GM15510 (cell line): ENCODE measurements around the gene SIRPA.

Source experiments
- POLR2A ChIP-seq: IDR thresholded peaks from 3 replicates; pipeline ENCODE4 v1.6.1; 2011; ENCODE audit warnings: borderline replicate concordance; ENCODE audit not compliant: insufficient read length; ENCODE audit errors: extremely low read depth

SIRPA gene

DNA sequence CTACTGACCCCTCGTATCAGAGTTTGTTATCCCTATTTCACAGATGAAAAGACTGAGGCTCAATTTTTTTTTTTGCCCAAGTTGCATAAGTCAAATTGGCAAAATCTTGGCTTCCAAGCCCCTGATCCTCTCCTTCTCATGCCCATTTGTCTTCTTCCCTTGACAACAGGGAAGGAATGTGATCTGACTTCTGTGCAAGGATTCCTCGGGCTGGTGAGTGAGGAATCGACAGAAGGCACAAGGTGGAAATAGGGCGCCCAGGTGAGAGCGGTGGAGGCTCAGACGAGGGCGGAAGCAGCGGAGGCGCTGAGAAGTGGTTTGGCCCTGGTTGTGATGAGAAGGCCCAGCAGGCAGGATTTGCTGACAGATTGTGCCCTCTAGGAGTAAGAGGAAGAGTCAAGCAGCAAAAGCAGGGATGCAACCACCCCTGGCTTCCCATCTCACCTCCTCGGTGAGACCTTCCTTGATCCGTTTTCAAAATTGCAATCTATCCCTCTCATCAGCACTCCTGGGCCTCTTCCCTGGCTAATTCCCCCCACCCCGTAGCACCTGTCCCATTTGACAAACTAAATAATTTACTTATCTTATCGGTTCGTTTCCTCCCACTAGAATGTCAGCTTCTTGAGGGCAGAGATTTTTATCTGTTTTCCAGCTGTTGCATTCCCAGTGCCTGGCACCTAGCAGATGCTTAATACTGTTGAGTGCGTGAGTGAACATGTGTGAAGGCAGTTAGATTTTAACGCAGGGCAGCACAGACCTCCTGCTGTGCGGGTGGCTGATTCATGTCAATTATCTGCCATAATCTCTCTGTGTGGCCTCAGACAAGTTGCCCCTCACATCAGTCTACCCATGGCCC lies 3.7 kb upstream of the SIRPA start:
- no peak for TF ChIP-seq POLR2A

DNA sequence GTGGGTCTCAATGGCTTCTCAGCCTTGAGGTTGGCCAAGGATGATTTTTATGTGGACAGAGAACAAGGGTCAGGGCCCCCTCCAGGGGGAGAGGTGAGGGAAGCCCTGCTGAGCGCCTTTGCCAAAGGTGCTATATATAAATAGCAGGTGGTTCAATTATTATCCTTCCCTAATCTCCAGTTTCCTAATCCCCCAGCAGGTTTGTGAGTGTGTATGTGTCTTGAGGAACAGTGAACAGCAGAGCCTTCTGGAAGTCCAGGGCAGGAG lies 3.2 kb upstream of the SIRPA start:
- no peak for TF ChIP-seq POLR2A

DNA sequence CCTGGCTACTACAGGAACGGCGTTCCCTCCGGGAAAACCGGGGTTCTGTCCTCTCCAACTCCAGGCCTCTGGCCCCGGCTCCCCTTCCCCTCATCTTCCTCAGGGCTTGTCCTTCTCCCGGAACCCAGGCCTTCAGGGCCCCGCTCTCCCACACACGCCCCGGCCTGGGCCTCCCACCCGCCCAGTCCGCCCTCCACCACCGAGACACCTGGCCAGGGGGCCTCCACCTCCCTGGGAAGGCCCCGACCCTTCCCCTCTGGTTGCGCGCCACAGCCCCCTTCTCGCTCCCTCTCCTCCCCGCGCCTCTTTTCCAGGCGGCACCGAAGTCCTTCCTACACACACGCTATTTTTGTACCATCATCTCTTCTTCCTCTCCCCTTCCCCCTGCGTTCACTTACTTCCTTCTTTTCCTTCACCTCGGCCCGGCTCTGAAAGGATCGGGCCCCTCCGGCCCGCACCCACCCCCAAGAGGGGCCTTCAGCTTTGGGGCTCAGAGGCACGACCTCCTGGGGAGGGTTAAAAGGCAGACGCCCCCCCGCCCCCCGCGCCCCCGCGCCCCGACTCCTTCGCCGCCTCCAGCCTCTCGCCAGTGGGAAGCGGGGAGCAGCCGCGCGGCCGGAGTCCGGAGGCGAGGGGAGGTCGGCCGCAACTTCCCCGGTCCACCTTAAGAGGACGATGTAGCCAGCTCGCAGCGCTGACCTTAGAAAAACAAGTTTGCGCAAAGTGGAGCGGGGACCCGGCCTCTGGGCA lies 1.3 kb upstream of the SIRPA start:
- TF ChIP-seq POLR2A = no peak

DNA sequence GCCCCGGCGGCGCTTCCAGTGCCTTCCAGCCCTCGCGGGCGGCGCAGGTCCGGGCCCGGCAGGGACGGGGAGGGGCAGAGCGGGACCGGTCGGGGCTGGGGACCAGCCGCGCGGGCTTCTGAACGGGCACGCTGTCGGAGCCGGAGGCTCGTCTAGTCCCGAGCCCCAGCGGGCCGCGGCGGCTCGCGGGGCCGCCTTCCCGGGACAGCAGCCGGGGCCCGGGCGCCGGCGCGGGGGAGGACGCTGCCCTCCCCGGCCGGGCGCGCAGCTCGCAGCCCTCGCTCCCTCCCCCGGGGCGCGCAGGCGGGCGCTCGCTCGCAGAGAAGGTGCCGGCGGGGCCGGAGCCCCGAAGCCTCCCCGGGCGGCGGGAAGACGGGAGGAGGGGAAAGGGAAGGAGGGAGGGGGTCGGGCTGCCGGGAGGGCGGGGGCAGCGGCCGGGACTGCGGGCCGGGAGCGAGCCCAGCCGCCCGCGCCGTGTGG lies 696 bp upstream of the SIRPA start:
- TF ChIP-seq POLR2A = no peak

DNA sequence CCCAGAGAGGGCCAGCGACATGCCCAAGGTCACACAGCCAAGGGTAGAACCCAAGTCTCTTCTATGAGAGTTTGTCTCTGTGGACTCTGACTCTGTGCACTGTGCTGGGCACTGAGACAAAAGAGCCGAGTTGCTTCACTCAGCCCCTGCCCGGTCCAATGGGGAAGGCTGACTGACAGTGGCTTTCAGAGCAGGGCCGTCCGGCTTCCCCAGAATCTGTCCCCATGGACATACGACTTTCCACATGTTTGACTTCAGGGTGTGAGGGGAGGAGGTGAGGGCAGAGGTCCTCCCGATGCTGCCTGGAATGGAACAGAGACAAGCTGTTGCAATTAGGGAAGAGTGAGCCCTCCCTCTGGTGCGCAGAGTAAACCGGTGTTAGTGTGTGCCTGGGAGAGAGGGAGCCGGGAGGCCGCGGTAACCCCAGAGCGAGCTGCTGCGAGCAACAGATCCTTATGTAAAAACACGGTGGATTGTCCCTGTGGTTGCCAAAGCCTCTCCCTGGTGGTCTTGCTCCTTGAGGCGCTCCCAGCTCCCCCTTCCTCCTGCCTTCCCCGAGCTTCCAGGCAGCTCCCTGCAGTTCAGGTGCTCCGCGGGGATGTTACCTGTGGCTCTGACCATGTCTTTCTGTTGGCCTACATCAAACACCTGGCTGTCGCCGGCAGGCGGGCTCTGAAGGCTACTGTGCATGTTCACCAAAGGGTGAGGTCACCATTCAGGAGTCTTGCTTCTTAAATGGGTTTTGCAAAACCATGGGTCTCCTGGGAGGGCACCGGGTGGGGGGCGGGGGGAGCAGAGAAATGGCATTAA lies 672 bp downstream of the SIRPA start:
- no peak for TF ChIP-seq POLR2A

DNA sequence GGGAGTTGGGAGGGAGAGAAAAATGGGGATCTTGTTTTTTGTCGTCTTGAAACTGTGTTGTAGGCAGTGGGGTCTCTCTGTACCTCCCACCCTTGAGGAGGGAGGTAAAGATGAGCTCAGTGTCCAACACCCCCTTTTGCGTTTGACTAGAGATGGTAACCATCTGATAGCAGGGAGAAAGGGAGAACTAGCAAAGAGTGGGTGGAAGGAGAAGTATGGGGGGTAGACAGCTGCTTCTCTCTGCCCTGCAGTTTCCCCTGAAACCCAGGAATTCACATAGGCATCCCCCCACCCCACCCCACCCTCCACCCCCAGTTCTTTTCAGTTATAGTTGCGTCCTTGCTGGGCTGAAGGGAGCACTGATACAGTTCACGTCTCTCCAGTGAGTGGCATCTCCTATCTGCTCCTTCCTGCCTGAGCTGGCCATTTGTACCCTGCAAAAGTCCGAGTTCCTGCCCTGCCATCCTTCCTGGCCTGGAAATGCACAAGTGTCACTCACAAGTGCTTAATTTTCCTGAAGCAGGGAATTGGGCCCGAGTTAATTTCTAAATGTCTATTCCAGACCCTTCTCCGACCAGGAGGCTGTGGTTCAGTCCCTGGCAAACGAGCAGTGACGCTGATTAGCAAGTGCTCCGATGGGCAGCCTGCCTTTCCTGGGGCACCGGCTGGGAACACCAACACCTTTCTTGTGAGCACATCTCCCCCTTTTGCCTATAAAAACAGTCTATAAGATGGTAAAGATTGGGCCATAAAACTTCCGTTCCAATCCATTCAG lies 1.5 kb downstream of the SIRPA start:
- TF ChIP-seq POLR2A = no peak

DNA sequence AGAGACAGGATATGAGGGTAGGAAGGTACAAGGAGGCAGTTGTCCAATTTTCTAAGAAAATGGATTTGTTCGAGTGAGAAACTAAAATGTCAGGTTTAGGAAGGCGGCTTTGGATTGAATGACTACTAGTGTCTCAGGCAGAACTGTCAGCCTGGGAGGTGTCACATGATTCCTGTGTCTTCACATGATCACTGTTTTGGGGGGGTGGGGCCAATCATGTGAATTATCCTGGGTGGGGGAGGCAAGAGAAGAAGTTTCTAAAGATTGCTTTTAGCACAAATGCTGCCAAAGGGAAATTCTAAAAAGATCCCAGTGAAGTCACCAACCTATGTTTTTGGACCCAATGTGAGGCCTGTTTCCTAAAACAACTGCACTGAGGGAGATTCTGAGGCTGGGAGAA lies 2.3 kb downstream of the SIRPA start:
- TF ChIP-seq POLR2A = no peak

DNA sequence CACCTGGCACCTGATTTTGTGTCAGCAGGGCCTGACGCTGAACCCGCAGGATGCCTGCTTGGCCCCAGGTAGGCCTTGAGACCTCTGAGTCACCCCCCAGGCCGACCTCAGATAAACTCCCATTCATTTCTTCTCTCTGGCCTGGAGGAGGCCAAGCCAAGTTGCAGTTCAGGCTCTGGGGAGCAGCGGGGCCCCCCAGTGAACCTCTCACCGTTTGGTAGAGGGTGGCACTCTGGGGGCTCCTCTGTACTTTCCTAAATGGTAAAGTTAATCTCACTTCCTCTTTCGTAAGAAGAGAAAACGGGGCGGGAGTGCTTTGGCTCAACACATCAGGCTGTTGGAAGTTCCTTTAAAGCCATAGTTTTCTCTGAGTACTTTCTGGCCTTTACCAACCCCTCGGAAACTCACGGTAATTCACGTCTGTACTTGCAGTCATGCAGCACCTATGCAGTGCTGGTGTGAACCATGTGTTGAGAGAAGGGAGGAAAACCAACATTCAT lies 2.8 kb downstream of the SIRPA start:
- no peak for TF ChIP-seq POLR2A

DNA sequence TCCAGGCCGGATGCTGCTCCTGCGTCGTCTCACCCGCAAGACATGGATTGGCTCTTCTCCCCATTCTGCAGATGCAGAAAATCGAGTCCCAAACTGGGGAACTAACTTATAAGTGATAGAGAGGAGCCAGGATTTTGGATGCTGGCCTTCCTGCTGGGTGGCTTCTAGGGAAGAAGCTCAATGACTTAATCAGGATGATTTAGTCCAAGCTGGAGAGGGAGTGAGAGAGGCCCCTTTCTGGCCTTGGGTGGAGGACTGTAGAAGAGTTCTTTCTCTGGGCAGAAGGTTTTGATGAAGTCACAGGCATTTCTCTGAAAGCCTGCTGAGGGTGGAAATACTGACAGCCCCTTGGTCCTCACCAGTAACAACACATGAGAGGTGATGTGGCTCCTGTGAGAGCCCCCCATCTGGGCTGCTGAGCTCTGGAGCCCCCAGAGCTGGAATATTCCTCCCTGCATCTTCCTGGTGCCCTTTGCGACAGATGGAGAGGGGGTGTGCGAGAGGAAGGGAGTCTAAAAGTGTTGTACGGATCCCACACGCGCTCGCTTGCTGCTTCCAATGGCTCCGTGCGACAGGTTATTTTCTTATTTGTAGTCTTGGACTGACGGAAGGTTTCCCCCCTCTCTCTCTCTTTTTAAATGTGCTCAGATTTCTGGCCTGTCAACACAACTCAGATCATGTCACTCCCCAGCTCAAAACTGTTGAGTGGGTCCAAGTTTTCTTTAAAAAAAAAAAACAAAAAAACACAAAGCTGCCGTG lies 3.5 kb downstream of the SIRPA start:
- no peak for TF ChIP-seq POLR2A

DNA sequence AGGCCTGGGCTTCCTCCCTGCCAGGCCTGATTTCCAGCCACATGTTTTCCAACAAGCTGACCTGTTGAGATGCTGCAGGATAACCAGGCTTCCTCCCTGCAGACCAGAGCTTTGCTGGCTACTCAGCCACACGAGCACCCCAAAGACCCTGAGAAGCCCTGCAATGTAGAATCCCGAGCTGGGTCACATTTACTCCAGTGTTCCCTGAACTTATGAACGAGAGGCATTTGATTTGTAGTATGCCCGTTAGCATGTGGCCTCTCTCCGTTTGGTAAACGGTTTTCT lies 4.0 kb downstream of the SIRPA start:
- no peak for TF ChIP-seq POLR2A

DNA sequence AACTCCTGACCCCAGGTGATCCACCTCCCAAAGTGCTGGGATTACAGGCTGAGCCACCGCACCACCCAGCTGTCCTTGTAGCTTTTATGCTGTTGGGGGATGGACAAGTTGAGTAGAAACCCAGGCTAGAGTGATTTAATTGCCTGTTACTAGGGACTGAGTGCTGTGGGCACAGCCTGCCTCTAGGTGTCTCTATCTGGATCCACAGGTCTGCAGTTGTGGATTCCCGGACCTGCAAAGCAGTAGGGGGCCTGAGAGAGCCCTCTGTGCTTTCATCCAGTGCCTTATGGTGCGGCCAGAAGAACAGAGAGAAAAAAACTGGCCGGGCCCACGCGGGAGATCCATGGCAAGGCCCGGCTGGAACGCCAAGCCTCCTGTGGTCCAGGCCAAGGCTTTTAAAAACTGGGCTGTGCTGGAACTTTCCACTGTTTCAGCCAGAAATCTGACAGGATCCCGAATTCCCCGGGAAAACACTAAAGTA lies 5.2 kb downstream of the SIRPA start:
- no peak for TF ChIP-seq POLR2A

DNA sequence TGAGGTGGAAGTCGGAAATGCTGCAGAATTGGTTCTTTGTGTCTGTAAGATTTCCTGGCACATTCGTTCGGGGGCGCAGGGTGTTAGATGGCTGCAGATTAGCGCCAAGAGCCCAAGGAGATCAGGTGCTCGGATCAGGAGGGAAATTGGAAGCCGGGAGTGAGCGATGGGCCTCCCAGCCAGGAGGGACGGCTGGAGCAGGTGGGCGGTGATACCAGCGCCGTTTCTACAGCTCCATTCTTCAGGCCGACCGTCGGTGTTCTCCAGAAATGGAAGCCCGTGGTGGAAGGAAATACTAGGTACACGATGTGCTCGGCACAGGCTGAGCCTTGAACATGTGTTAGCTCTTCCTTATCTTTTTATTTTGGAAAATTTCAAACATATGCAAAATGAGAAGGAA lies 6.5 kb downstream of the SIRPA start:
- TF ChIP-seq POLR2A = no peak

DNA sequence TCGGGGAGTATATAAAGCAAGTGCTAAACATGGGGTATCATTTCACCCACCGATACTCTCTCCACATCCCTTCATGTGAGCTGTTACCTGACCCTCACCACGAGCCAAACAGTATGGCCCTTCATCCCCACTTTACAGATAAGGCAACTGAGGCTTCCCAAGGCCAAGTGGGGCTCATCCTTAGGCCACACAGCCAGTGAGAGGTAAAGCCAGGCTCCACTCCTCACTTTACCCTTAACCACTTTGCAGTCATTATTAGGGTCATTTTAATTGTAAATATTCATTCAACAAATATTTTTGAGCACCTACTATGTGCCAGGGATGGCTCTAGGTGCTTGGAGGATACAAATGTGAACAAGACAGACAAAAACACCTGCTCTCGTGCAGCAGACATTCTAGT lies 7.0 kb downstream of the SIRPA start:
- TF ChIP-seq POLR2A = no peak

DNA sequence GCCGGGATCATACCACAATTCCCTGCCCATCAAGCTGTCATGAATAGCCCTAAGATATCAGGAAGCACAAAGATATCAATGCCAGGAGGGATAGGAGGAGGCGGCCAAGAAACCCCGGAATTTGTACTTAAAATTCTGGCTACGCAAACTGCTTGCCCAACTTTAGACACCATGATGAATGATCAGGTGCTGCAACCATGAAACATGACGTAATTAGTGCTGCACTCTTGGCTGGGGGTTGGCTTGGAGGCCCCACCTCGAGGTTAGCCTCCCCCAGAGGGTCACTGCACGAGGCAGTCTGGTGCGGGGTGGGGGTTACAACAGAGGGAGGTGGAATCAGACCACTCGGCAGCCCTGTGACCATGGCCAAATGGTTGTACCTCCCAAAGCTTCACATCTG lies 8.9 kb downstream of the SIRPA start:
- TF ChIP-seq POLR2A = no peak
